Femur (tissue), 1 donor: ENCODE data around the gene MYO7A.

ENCODE experiments used
- DNase-seq: peaks from one replicate; pipeline ENCODE4 v3.0.0-alpha.2; 2017

Gene MYO7A

GRCh38 chr11:77167791-77168190 is 39.7 kb downstream of the MYO7A start:
- no peak for DNase-seq

- no peak for DNase-seq
Measured at GRCh38 chr11:77170107-77170506, 42.1 kb downstream of the MYO7A start.

- DNase-seq = no peak
Measured at GRCh38 chr11:77171254-77171653, 43.2 kb downstream of the MYO7A start.

GRCh38 chr11:77171885-77172665 is 44.0 kb downstream of the MYO7A start:
- no peak for DNase-seq

- no peak for DNase-seq
Measured at GRCh38 chr11:77172666-77172982, 44.6 kb downstream of the MYO7A start.

GRCh38 chr11:77173494-77173893 is 45.4 kb downstream of the MYO7A start:
- DNase-seq = no peak

GRCh38 chr11:77174559-77174958 is 46.5 kb downstream of the MYO7A start:
- peak; percentile 56 for DNase-seq

- DNase-seq = no peak
Measured at GRCh38 chr11:77175021-77175842, 47.2 kb downstream of the MYO7A start.

GRCh38 chr11:77175869-77176539 is 48.0 kb downstream of the MYO7A start:
- DNase-seq = peak; percentile 59

GRCh38 chr11:77176996-77177395 is 49.0 kb downstream of the MYO7A start:
- DNase-seq = no peak

GRCh38 chr11:77178150-77178549 is 50.1 kb downstream of the MYO7A start:
- no peak for DNase-seq

- DNase-seq = no peak
Measured at GRCh38 chr11:77179048-77179447, 51.0 kb downstream of the MYO7A start.

GRCh38 chr11:77179681-77180080 is 51.6 kb downstream of the MYO7A start:
- DNase-seq = no peak

GRCh38 chr11:77180346-77180745 is 52.3 kb downstream of the MYO7A start:
- no peak for DNase-seq

GRCh38 chr11:77181226-77181625 is 53.2 kb downstream of the MYO7A start:
- DNase-seq = no peak

GRCh38 chr11:77181799-77182541 is 53.9 kb downstream of the MYO7A start:
- DNase-seq = no peak

GRCh38 chr11:77182542-77183430 is 54.7 kb downstream of the MYO7A start:
- DNase-seq = no peak

GRCh38 chr11:77183431-77183984 is 55.5 kb downstream of the MYO7A start:
- no peak for DNase-seq

GRCh38 chr11:77184136-77184860 is 56.3 kb downstream of the MYO7A start:
- no peak for DNase-seq

GRCh38 chr11:77186302-77186701 is 58.3 kb downstream of the MYO7A start:
- DNase-seq = no peak
